Measurements from ENCODE around the gene TMA7. TPM values are rescaled to one million over a fixed set of nuclear protein-coding genes. Genes with fewer than 3 reads are reported as not detected.

Gene TMA7
- total and polyA plus RNA-seq, 10 of the 15 experiments (the other 5 are each of a cell fraction or from before 2014, with no cell fraction given) = 319 to 1,760 (median 752) TPM

- WGBS (ENCODE audit: insufficient coverage, insufficient replicate concordance, low lambda C conversion rate, missing lambda C conversion rate) = 50% methylated on average over 9 of the region's 9 CpGs
- H3K4me1 ChIP-seq (ENCODE audit: control insufficient read depth, insufficient read depth, low read length) = no peaks in the 10 kb centered on the region
- no peak overlapping the region for H3K4me3 ChIP-seq
- no peaks in the 10 kb centered on the region for H4K20me1 ChIP-seq (ENCODE audit: control insufficient read depth, insufficient read depth)
- no peak overlapping the region for H3K27ac ChIP-seq (ENCODE audit: control insufficient read depth, insufficient read depth)
- H3K4me2 ChIP-seq (ENCODE audit: control insufficient read depth, insufficient read depth) = no peak overlapping the region
- H3K27me3 ChIP-seq (replicated peaks in 1 of 2; ENCODE audit: control insufficient read depth in 2 of 2, insufficient read depth in 2 of 2, low read length in 1 of 2) = no peaks in the 10 kb centered on the region
- BruUV-seq (replicated peaks) = no TSS peak
- ChIA-PET POLR2A (no interaction called here), SMC1A (ENCODE audit: uncharacterized antibody, unreplicated experiment) (interaction anchor here (3.9 to 8.0 kb wide), 2 partner anchors 38 to 123 kb away, joined by 33 to 287 read pairs; partner anchors contain the start of genes CCDC51 and TMA7), RAD21 (ENCODE audit: unreplicated experiment) (interaction anchor here (1.0 to 5.9 kb wide), 5 partner anchors 38 to 204 kb away, joined by 3 to 259 read pairs (median 9); no protein-coding TSS in a partner anchor), CTCF (interaction anchor here (3.1 to 22.0 kb wide), 2 partner anchors 38 to 166 kb away, joined by 47 to 757 read pairs; partner anchors contain the start of genes CCDC51 and TMA7)
- H2AFZ ChIP-seq (ENCODE audit: control insufficient read depth, low read depth, low read length) = no peak overlapping the region
- FAIRE-seq (no peak), DNase-seq (ENCODE audit: low read depth, low spot score) (no peak), ATAC-seq (no peak)
- no peaks in the 10 kb centered on the region for H3K36me3 ChIP-seq (ENCODE audit: control insufficient read depth in 2 of 2, insufficient read depth in 2 of 2, low read length in 1 of 2)
- intact Hi-C loops (cut with micrococcal nuclease; ENCODE audit: unreplicated experiment) (no loop called here), in situ Hi-C loops (cut with MboI) (no loop called here)
- H3K79me2 ChIP-seq (ENCODE audit: control insufficient read depth, insufficient read depth, low read length) = no peaks in the 10 kb centered on the region
- H3K9me3 ChIP-seq (replicated peaks; ENCODE audit: control insufficient read depth, insufficient read depth, low read length) = no peaks in the 10 kb centered on the region
- no peak overlapping the region for H3K9ac ChIP-seq (ENCODE audit: control insufficient read depth, insufficient read depth, low read length)
- TF ChIP-seq BRCA1 (IDR thresholded peaks at IDR 0.05; ENCODE audit: low read depth, low read length) = no peak
- TF ChIP-seq, protein P1, sequence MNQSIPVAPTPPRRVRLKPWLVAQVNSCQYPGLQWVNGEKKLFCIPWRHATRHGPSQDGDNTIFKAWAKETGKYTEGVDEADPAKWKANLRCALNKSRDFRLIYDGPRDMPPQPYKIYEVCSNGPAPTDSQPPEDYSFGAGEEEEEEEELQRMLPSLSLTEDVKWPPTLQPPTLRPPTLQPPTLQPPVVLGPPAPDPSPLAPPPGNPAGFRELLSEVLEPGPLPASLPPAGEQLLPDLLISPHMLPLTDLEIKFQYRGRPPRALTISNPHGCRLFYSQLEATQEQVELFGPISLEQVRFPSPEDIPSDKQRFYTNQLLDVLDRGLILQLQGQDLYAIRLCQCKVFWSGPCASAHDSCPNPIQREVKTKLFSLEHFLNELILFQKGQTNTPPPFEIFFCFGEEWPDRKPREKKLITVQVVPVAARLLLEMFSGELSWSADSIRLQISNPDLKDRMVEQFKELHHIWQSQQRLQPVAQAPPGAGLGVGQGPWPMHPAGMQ (IDR thresholded peaks at IDR 0.05; ENCODE audit: borderline replicate concordance) = no peak
- TF ChIP-seq KAT2A (conservative IDR thresholded peaks at IDR 0.05; ENCODE audit: control insufficient read depth, low read depth, low read length) = no peak
- no peak for TF ChIP-seq SMAD1 (IDR thresholded peaks at IDR 0.05; ENCODE audit: low read depth, partially characterized antibody)
- TF ChIP-seq ZNF384 (IDR thresholded peaks at IDR 0.05; ENCODE audit: borderline replicate concordance, low read depth, low read length) = no peak
- TF ChIP-seq USF2 (IDR thresholded peaks at IDR 0.05; ENCODE audit: borderline replicate concordance, low read depth, low read length) = no peak
- TF ChIP-seq, protein P2, sequence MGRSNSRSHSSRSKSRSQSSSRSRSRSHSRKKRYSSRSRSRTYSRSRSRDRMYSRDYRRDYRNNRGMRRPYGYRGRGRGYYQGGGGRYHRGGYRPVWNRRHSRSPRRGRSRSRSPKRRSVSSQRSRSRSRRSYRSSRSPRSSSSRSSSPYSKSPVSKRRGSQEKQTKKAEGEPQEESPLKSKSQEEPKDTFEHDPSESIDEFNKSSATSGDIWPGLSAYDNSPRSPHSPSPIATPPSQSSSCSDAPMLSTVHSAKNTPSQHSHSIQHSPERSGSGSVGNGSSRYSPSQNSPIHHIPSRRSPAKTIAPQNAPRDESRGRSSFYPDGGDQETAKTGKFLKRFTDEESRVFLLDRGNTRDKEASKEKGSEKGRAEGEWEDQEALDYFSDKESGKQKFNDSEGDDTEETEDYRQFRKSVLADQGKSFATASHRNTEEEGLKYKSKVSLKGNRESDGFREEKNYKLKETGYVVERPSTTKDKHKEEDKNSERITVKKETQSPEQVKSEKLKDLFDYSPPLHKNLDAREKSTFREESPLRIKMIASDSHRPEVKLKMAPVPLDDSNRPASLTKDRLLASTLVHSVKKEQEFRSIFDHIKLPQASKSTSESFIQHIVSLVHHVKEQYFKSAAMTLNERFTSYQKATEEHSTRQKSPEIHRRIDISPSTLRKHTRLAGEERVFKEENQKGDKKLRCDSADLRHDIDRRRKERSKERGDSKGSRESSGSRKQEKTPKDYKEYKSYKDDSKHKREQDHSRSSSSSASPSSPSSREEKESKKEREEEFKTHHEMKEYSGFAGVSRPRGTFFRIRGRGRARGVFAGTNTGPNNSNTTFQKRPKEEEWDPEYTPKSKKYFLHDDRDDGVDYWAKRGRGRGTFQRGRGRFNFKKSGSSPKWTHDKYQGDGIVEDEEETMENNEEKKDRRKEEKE (IDR thresholded peaks at IDR 0.05) = no peak
- TF ChIP-seq, protein P3, sequence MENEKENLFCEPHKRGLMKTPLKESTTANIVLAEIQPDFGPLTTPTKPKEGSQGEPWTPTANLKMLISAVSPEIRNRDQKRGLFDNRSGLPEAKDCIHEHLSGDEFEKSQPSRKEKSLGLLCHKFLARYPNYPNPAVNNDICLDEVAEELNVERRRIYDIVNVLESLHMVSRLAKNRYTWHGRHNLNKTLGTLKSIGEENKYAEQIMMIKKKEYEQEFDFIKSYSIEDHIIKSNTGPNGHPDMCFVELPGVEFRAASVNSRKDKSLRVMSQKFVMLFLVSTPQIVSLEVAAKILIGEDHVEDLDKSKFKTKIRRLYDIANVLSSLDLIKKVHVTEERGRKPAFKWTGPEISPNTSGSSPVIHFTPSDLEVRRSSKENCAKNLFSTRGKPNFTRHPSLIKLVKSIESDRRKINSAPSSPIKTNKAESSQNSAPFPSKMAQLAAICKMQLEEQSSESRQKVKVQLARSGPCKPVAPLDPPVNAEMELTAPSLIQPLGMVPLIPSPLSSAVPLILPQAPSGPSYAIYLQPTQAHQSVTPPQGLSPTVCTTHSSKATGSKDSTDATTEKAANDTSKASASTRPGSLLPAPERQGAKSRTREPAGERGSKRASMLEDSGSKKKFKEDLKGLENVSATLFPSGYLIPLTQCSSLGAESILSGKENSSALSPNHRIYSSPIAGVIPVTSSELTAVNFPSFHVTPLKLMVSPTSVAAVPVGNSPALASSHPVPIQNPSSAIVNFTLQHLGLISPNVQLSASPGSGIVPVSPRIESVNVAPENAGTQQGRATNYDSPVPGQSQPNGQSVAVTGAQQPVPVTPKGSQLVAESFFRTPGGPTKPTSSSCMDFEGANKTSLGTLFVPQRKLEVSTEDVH (IDR thresholded peaks at IDR 0.05; ENCODE audit: low read depth, partially characterized antibody) = no peak
- TF ChIP-seq ZNF24 (IDR thresholded peaks at IDR 0.05) = no peak
- TF ChIP-seq NBN (IDR thresholded peaks at IDR 0.05) = no peak
- no peak for TF ChIP-seq HSF1 (IDR thresholded peaks at IDR 0.05; ENCODE audit: low read depth, low read length)
- TF ChIP-seq SUPT20H (IDR thresholded peaks at IDR 0.05; ENCODE audit: borderline replicate concordance, control insufficient read depth, low read depth, low read length) = no peak
Observed at GRCh38 chr3:48397767-48398681, 42.0 kb upstream of the TMA7 start.

Data from GM12878 (cell line).